GM19043 (cell line): ENCODE results near the gene MMS22L.

ENCODE experiments used
- ATAC-seq: cut with Tn5 transposase; IDR thresholded peaks from one replicate; pipeline ENCODE4 v1.9.1; 2021; ENCODE audit warnings: low read depth; ENCODE audit not compliant: unreplicated experiment

Gene MMS22L

DNA sequence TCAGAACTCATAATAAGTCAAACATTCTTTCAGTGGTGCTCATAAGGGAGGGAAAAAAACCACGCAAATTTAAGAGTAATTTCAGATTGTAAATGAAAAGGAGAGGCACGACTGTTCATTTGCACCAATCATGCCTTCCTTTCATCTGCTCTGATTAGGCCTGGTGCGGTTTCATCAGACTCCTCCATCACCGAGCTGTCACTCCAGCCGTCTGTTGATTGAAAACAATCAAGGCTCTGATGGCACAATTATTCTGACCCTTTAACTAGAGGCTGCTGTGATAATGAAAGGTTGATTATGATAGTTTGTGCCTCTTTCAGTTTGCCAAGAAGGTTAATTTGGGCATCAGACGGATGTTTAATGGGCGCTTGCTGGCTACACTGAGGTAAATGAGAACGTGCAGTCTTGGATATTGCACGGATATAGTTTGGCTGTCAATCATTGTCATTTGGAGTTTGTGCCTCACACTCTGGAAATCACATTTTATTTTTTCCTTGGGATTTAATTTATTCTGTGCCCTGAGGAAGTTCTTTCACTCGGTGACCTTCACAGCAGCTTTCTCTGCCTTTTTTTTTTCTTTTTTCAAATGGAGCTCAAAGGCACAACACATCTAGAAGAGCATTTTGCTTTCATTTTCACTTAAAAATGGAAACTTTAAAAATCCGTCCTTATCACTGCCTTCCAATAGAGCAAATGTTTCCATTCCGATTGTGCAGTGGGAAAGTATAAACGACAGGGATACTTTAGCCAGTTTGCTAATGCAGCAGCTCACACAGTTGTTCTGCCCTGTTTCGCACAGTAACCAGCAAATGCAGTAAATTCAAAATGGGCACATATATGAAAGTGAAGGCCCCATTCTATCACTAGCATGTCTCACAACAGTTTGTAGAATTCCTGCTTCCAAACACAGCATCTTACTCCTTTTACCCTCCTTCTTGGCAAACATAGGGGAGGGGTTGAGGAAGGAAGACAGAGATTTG lies 185.7 kb downstream of the MMS22L start:
- ATAC-seq: no peak

GRCh38 chr6:97095311-97095850 lies 187.6 kb downstream of the MMS22L start:
- no peak for ATAC-seq

DNA sequence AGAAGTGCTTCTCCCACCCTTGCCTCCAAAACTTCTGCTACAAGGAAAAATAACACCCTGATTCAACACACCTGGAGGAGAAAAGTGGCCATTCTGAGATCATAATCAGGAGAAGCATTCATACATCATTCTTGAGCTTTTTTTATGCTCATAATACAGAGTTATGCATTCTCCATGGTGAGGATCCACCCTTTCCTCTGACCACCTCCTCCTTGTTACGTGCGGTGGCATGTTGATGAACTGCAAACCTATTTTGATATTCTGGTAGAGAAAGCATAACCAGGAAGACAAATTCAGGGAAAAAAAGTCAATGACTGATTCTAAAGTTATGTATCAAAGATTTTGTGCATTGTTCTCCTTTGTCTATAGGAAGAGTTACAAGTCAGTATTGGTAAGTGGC lies 188.6 kb downstream of the MMS22L start:
- ATAC-seq: no peak

DNA sequence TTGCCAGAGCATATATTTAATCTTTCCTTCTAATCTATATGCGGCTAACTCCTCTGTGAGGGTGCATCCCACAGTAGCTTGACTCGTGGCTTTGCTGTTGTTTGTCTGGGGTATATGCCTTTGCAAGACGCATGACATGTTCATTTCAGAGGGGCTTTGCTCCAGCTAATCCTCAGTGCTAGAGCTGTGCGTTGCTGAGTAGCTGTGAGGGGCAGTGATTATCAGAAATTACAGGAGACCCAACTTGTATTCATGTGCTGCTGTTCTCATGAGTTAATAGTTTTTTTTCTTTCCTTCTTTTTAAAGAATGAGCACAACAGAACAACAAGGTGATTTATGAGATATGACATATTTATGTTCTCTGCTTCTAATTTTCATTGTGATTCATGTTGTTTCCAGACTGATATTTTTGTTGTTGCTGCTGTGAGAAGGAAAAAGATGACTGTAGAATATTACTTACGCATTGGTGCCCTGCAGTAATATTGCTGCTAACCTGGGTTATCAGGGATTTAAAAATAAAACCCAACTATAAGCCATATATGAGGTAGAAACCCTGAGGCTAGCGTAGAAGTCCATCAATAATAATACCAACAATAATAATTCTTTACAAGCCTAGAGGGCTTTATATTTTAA lies 190.2 kb downstream of the MMS22L start:
- no peak for ATAC-seq
